Skeletal muscle cell (primary cell): ENCODE measurements around the gene ALOX5AP.

ENCODE experiments used
- DNase-seq: peaks from one replicate; pipeline ENCODE4 v3.0.0-alpha.2; 2010; ENCODE audit warnings: low read depth
- H3K4me3 ChIP-seq: 2 replicates; pipeline ENCODE4 v1.5.1; 2011; ENCODE audit warnings: low read depth, mild to moderate bottlenecking, control low read depth, low read length, moderate library complexity

Gene ALOX5AP

DNA sequence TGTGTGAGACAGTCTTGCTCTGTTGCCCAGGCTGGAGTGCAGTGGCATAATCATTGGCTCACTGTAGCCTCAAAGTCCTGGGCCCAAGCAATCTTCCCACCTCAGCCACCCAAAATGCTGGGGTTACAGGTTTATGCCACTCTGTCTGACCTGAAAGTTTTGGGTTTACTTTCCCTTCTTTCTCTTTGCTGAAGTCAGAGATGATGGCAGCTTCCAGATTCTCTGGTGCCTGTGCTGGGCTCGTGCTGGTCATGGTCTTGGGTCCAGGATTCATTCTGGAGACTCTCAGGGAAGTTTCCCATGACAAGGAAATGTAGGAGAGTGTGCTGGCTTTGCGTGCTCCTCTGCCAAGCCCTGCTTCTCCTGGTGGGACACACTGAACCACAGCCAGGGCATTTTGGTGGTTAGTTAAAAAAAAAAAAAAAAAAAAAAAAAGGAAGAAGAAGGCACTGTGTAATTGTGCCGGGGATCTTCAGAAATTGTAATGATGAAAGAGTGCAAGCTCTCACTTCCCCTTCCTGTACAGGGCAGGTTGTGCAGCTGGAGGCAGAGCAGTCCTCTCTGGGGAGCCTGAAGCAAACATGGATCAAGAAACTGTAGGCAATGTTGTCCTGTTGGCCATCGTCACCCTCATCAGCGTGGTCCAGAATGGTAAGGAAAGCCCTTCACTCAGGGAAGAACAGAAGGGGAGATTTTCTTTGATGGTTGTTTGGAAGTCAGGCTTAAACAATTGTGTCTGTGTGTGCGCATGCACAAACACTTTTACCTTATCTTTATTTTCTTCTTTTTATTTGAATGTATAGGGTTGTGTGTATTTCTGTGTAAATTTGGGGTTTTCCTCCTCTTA is at the start of gene ALOX5AP:
Gene ALOX5AP (plus strand): TSS at position 519 of the 847 bp plus-strand sequence. CDS start 63 bp downstream, at position 582.
- DNase-seq = no peak
- no peak within 1 kb of the TSS for H3K4me3 ChIP-seq

DNA sequence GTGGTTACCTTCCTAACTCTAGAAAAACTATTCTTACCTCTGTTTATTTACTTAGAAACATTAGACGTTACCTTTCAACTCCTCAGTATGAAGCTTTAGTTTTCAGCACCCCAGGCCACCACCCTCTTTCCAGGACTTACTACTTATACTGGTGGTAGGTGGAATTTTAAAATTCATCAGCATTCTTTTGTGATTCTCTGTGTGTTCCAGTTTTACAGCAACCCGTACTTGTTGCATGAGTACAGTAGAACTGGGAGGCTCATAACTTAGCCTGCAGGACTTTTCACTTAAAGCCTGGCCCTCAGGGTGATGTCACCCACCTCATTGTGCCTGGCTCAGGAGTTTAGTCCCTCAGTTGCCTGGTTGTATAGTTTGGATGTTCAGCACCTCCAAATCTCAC is 49.4 kb upstream of the ALOX5AP start:
- no peak overlapping the region for H3K4me3 ChIP-seq
- DNase-seq = no peak

DNA sequence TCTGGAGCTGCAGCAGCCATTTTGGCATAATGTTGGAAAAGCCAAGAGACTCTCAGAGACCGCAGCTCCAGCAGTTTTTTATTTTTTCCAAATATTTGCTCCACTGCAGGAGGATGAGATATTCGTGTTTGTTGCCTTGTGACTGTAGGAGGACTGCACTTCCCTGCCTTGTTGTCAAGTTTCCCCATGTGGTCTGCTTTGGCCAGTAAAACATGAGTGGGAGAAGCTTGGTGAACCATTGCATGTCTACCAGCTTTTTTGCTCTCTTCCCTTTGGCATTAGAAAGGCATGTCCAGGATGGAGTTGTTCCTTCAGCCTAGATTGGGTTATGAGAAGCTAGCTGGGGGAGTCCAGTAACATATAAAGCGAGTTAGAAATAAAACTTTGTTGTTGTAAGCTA is 47.7 kb upstream of the ALOX5AP start:
- DNase-seq = no peak
- H3K4me3 ChIP-seq = no peak overlapping the region

DNA sequence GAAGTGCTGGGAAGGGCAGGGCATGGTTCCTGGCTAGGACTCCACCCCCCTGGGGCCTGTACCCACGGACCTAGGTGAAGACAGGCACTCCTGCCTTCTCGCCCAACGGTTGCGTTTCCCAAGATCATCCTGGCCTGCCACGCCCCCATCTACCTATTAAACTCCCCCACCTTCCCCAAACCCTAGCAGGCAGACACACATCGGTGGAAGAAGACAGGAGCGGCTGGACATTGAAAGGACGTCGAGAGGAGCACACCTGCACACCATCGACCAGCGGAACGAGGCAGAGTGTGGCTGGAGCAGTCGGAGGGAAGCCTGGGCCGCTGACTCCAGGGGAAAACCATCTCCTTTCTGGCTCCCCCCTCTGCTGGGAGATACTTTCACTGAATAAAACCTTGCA is 45.6 kb upstream of the ALOX5AP start:
- no peak for DNase-seq
- H3K4me3 ChIP-seq = peak overlapping the region; percentile 40

DNA sequence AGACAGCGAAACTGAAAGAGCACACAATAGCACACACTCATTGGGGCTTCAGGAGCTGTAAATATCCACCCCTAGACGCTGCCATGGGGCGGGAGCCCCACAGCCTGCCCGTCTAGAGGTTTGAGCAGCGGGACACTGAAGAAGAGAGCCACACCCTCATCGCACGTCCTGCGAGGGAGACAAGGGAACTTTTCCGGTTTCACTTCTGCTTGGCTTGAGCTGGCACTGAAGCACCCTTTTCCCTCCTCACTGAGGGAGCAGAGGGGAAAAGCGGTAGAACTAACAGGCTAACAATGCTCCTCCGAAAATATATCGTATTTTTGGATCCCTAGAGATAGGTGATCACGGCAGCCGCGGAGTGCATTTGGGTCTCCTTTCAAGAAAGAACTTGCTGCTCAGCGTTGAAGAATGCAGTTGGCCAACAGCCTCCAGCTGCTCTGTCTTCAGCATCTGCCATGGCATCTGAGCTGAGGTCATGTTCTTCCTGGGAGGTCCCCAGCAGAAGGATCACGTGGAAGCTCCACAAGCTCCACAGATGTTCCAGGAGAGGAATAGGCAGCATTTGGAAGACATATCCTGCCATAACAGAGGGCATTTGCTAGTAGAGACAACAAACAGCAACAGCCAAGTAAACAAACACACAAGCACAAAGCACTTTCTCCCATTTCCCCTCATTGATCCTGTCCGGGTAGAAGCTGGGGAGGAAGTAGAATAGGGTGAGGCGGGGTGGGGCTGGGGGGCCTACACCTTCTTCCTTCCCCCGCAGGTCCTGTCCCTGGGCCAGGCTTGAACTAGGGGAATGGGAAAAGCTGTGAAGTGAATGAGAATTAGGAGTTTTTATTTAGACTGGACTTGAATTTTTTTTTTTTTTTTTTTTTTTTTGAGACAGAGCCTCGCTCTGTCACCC is 44.8 kb upstream of the ALOX5AP start:
- peak overlapping the region; percentile 40 for H3K4me3 ChIP-seq

DNA sequence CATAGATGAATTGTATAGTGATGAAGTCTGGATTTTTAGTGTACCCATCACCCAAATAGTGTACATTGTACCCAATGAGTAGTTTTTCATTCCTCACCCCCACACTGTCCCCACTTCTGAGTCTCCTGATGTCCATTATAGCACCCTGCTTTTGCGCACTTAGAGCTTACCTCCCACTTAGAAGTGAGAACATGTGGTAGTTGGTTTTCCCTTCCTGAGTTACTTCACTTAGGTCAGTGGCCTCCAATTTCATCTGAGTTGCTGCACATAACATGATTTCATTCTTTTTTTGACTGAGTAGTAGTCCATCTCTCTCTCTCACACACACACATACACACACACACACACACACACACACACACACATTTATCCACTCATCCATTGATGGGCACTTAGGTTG is 43.2 kb upstream of the ALOX5AP start:
- no peak for DNase-seq

More for the DNA sequence above, 44.8 kb upstream of the ALOX5AP start:
- peak; percentile 98 for DNase-seq

DNA sequence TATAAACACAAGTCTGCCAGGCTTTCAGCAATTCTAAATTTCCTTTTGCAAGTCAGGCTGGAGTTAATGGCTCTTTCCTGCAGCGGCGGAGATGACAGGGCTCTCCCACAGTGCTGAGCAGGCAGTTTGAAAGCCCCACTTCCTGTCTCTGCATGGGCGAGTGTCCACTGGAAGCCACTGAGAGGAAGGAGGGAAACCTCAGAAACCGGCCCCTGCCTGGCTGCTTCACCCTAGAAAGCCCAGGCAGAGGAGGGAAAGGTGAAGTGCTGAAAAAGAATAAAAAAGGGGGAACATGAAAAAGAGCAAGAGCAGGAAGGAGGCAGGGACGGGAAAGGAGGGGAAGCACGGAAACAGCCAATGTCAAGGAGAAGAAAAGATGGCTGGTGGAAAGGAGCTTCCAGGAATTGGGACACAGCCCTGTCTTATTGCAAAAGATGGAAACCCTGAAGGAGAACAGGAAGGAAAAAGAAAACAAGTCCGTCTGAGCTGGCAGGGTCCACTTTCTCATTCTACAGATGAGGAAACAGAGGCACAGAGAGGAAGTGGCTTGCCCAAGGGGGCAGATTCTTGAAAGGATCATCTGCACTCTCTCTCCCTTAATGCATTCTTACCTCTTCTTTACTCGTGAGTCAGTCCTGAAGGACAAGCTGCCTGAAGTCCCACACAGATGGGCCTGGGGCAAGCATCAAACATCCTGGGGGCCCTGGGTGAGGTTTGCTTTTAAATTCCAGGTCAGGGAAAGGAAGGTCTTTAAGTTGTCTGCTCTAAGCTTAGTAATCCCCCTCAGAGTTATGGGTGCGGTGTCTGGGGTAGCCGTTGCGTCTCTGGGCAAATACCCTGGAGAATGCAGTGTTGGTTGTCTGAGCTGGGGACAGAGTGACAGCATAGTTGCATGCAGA is 38.8 kb upstream of the ALOX5AP start:
- DNase-seq = no peak
- H3K4me3 ChIP-seq = no peak overlapping the region

More for the DNA sequence above, 43.2 kb upstream of the ALOX5AP start:
- H3K4me3 ChIP-seq = no peak overlapping the region

DNA sequence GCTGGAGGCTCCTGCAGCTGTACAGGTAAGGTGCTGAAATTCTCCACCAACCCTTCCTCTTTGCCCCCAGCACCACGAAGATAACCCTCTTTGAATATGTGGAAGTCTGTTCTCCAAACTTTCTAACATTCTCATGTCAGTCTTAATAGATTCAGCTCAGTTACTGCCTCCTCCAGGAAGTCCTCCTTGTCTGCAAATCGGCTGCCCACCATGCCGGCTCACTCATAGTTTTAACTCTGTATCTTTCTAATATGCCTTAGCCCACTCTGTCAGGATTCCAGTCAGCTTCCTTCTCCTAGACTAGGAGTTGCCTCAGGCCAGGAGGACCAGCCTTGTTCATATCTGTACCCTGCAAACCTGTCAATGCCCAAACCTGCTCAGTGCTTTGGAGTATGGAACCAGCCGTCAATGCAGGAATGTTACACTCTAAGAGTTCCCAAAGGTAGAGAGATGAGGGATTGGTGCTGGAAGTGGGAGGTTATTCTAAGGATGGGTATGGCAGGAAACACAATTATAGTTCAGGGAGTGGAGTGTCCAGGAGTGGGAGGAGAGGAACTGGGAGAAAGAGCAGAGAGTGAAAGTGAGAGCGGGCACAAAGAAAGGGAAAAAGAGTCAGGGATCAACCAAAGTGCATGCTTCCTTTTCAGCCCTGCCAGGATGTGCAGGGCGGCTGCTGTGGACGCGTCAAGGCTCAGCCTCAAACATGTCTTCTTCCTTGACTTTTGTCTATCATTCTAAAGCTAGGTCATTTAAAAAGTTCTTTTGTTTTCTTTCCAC is 38.0 kb upstream of the ALOX5AP start:
- H3K4me3 ChIP-seq = no peak overlapping the region
- no peak for DNase-seq

DNA sequence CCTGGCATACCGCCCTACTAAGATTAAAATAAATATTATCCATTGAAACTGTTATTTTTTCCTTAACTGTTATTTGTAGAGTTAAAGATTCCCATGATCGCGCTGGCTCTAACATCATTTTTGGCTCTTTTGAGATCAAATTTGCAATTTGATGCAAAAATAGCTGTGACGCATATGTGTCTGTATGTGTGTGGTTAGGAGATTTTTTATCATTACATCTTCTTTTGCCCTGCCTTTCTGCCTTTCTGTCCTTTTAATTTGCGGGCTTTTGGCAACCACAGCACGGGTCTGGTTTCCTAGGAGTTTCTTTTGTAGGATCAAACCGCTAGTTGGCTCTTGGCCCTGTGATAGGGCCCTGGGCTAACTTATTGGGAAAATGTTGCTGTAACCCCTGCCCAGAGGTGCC is 37.3 kb upstream of the ALOX5AP start:
- no peak for DNase-seq
- H3K4me3 ChIP-seq = no peak overlapping the region

DNA sequence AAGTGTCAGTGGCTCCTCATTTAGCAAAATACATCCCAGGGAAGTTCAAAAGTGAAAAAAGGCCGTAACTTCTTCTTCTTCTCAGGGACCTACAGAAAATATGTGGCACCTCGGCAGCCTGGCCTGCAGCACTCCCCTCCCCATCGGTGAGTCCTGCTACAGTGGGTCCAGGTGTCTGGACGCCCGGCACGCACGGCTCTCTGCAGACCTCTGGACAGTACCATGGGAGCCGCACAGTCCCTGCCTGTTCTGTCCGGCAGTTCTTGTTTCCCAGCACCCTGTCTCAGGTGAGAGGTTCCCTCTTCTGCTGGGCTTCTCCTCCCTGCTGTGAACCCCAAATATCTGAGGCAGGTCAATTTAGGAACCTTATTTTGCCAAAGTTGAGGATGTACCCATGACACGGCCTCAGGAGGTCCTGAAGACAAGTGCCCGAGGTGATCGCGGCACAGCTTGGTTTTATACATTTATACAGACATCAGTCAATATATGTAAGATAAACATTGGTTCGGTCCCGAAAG is 36.8 kb upstream of the ALOX5AP start:
- H3K4me3 ChIP-seq = no peak overlapping the region
- DNase-seq = no peak

DNA sequence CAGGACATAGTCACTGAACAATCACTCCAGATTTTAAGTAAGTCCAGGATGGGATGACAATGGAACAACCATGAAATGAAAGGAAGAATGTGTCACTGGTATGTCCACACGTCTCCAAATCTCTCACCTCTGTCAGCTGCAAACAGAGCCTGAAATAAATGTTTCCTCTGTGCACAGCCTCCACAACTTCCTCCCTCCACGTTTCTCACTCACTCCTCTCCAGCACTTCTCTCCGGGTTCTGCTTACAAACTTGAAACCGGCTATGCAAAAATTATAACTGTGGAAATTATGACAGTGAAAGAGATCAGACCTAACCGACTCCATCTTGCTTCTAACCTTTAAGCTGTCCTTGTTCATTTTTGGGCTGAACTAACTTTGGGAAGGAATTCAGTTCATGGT is 35.0 kb upstream of the ALOX5AP start:
- no peak overlapping the region for H3K4me3 ChIP-seq
- DNase-seq = no peak

DNA sequence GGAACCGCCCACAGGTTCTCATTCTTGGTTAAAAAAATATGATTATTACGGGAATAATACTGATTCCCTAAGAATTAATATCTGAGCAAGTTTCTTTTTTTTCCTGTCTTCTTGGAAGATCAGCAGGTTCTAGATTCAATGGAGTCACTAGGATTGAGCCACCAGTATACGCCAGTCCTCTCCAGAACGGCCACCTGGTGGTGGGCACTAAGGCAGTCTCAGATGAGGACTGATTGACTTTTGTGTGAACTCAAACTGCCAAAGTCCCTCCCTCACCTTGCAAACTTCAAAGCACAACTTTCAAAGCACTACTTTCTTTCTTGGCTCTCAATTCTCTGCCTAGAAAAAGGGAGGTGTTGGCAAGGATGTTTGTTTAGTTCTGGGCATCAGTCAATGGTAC is 33.3 kb upstream of the ALOX5AP start:
- H3K4me3 ChIP-seq = no peak overlapping the region
- no peak for DNase-seq

DNA sequence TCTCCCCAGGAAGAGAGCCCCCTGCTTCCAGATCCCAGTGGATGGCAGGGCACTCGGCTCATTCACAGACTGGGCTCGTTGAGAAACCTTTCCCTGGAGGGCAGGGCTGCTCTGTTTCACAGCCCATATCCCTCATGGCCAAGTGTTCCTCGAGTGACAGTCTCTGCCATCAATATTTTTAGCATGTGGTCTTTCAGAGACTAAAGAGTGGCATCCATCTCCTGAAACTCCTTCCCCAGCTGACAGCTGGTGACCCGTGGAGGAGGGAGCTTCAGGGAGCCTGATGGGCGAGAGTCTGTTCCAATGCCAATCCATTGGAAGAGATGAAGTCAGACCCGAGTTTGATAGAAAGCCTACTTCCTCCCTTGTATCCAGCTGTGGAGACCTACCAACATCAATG is 30.7 kb upstream of the ALOX5AP start:
- no peak overlapping the region for H3K4me3 ChIP-seq
- DNase-seq = no peak

DNA sequence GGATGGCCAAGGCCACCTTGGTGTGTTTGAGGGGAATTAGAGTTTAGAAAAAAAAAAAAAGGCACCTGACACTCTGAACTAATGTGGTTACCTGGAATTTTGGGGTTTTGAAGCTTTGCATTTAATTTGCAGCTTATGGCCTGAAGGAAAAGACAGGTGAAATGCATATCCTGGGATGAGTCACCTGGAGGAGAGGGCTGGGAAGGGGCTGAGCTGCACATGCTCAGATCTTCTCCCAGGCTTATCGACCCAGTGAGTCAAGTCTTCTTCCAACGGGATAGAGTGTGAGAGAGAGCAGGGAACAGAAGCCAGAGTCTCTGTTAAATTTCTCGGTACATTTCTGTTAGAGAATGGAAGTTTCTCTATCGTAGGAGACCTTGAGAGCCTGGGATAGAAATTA is 29.7 kb upstream of the ALOX5AP start:
- H3K4me3 ChIP-seq = no peak overlapping the region
- no peak for DNase-seq

DNA sequence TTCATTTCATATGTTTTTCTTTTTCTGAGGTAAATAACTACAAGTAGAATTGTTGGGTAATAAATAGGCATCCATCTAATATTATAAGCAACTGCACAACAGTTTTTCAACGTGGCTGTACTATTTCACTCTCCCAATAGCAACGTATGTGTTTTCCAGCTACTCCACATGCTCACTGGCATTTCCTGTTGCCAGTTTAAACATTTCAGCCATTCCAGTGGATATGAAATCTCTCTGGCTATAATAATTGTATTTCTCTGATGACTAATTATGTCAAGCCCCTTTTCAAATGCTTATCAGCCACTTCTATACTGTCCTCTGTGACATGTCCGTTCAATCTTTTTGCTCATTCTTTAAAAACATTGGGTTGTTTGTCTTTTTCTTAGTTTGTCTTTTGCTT is 26.8 kb upstream of the ALOX5AP start:
- DNase-seq = no peak

DNA sequence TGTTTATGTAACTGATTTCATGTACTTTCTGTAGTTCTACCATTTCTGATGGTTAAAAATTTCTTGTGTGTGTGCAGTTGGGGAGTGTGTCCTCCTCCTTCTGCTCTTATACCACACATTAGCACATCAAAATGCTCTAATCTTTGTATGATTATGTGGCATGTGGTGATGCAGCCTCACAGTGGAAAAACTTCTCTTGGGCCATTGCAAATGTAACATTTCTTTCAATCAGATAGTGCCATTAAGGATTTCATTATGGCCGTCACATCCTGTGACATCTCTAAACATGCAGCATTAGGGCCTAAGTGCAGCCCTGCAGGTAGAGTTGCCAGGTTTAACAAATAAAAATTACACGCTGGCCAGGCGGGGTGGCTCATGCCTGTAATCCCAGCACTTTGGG is 24.9 kb upstream of the ALOX5AP start:
- H3K4me3 ChIP-seq = no peak overlapping the region
- no peak for DNase-seq

More for the DNA sequence above, 26.8 kb upstream of the ALOX5AP start:
- H3K4me3 ChIP-seq = no peak overlapping the region

DNA sequence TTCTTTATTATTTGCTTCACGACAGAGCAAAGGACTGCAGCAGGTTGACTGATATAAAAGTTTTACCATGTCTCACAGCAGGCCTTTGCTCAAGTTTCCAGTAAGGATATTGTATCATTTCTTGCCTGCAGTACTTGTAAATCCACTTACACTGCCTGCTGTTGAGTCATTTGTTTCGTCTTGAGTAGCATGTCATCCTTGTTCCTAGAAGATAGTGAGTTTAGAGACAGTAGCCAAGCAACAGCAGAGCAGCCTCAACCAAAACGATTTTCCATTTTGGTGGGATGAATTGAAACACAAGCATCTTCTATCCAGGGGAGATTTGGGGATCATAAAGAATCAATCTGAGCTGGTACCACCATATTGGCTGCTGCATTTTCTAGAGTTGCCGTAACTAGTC is 24.0 kb upstream of the ALOX5AP start:
- H3K4me3 ChIP-seq = no peak overlapping the region
- peak; percentile 60 for DNase-seq

DNA sequence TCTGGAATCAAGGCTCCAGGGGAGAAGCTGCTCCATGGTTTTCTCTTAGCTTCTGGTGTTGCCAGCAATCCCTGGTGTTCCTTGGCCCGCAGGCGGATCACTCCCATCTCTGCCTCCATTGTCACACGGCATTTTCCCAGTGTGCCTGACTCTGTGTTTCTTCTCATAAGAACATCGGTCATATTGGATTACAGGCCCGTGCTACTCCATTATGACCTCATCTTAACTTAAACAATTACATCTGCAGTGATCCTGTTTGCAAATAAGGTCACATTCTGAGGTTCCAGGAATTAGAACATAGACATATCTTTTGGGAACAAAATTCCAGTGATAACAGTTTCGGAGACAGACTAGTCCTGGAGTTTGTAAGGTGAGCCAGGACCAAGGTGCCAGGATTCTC is 23.5 kb upstream of the ALOX5AP start:
- DNase-seq = no peak
- H3K4me3 ChIP-seq = no peak overlapping the region
